Skin epidermis (tissue), 12 donors: Measurements from ENCODE around the gene TANC2.

ENCODE experiments used
- H3K27ac ChIP-seq, 21 experiments: fragments of 200-600 bp; sonication (generic) in 11 of 21; one replicate each; pipeline ENCODE4 v1.5.0; 2020; ENCODE audit warnings: mild to moderate bottlenecking in 3 of 21, inconsistent platforms in 2 of 21, moderate library complexity in 2 of 21
- H3K4me3 ChIP-seq, 7 experiments: fragments of 200-600 bp; sonication (generic) in 2 of 7; one replicate each; pipeline ENCODE4 v1.5.0; 2020; ENCODE audit warnings: inconsistent platforms in 2 of 7, mild to moderate bottlenecking in 2 of 7, moderate library complexity in 1 of 7

The TANC2 gene

DNA sequence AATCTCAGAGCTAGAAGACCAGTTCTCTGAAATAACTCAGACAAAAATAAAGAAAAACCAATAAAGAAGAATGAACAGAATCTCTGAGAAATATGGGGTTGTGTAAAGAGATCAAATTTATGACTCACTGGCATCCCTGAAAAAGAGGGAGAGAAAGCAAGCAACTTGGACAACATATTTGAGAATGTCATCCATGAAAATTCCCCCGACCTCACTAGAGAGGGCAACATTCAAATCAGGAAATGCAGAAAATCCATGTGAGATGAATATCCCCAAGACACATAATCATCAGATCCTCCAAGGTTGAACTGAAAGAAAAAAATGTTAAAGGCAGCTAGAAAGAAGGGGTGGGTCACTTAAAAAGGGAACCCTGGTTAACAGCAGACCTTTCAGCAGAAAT, 32.1 kb downstream of the TANC2 start:
- no peak overlapping the region for H3K27ac ChIP-seq

DNA sequence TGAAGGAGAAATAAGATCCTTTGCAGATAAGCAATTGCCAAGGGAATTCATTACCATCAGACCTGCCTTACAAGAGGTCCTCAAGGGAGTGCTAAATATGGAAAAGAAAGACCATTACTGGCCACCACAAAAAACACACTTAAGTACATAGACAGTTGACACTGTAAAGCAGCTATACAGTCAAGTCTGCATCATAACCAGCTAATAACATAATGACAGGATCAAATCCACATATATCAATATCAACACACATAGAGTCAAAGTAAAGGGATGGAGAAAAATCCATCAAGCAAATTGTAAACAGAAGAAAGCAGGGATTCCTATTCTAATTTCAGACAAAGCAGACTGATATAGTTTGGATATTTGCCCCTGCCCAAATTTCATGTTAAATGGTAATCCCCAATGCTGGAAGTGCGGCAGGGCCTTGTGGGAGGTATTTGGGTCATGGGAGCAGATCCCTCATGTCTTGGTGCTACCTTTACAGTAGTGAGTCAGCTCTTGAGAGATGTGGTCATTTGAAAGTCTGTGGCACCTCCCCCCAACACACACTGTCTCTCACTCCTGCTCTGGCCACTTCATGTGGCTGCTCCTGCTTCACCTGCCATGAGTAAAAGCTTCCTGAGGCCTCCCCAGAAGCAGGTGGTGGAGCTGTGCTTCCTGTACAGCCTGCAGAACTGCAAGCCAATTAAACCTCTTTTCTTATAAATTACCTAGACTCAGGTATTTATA, 32.8 kb downstream of the TANC2 start:
- no peak overlapping the region for H3K4me3 ChIP-seq
- H3K27ac ChIP-seq: no peak overlapping the region

More for the DNA sequence above, 32.1 kb downstream of the TANC2 start:
- no peak overlapping the region for H3K4me3 ChIP-seq

DNA sequence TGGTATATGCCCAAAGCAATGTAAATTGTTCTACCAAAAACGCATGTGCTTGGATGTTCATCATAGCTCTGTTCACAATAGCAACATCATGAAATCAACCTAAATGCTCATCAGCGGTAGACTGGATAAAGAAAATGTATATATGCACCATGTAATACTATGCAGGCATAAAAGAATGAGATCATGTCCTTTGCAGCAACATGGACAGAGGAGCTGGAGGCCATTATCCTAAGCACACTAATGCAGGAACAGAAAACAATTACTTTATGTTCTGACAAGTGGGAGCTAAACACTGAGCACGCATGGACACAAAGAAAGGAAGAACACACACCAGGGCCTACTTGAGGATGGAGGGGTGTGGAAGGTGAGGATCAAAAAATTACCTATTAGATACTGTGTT, 33.7 kb downstream of the TANC2 start:
- Histone ChIP-seq H3K4me3 (no peak overlapping the region), H3K27ac (no peak overlapping the region)

DNA sequence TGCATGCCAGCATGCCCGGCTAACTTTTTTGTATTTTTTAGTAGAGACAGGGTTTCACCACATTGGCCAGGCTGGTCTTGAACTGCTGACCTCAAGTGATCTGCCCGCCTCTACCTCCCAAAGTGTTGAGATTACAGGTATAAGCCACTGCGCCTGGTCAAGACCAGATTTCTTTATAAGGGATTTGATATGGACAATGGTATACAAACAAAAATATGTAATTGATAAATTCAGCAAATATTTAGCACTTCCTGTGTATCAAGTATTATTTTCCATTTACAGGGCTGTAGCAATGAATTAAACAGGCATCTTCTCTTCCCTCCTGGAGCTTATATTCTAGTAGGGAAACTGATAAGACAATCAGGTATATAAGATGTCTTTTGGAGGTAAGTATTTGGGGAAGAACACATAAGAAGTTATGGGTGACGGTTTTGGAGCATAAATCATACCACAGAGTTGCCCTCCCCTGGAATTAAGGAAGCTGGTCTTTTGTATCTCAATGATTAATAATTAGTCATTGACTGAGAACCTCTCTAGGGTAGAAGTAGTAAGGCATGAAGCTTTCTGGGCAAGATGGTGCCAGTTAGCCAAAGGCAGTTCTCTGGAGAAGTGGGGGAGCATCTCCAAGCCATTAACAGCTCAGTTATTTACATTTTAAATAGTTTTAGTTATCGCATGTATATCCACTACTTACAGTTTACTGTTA, 35.8 kb downstream of the TANC2 start:
- no peak overlapping the region for H3K27ac ChIP-seq
- no peak overlapping the region for H3K4me3 ChIP-seq

DNA sequence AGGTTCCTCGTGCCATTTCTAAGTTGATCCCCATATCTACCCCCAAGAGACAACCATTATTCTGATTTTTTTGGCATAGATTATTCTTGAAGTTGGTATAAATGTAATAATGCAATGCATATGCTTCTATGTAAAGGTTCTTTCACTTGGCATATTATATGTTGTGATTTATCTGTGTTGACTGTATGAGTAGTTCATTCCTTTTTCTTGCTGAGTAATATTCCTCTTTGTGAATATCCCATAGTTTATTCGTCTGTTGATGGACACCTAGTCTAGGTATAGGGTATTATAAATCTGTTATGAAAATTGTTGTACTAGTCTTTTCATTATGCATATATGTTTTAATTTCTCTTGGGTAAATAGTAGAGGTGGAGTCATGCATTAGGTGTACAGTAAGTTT, 36.6 kb downstream of the TANC2 start:
- Histone ChIP-seq H3K4me3 (no peak overlapping the region), H3K27ac (no peak overlapping the region)

DNA sequence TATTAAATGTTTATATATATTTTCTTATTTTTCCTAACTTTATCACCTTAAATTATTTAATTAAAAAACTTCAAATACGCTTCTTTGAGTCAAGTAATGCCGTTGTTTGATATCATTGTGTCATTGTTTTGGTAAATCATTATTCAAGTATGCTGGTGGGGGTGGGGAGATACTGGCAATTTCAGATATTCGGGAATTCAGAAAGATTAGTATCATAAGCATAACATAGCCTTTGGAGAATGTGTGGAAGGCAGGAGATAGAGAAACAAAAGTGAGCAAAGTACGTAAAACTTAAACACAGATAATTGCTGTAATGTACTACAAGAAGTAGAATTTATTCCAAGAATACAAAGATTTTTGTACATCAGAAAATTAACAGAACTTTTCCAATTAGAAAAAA, 49.8 kb downstream of the TANC2 start:
- Histone ChIP-seq H3K4me3 (no peak overlapping the region), H3K27ac (no peak overlapping the region)
